ENCODE measurements around the gene SLC23A1.
A peak's percentile ranks its signal among the peaks of the same experiment; 100 is the strongest.

SLC23A1 gene

DNA sequence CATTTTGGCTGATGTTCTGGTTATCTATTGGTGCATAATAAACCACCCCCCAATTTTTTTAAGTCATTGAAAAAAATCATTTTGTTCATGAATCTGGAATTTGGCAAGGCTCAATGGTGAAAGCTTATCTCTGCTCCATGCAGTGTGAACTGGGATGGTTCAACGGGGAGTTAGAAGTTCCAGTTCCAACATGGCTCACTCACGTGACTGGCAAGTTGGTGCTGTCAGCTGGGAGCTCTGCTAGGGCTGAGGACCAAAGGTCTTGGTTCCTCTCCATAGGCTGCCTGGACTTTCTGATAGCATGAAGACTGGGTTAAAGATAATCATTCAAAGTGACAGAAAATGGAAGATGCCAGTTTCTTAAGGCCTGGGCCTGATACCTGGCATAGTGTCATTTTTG is 23.9 kb upstream of the SLC23A1 start:
- peak; percentile 34 for DNase-seq

DNA sequence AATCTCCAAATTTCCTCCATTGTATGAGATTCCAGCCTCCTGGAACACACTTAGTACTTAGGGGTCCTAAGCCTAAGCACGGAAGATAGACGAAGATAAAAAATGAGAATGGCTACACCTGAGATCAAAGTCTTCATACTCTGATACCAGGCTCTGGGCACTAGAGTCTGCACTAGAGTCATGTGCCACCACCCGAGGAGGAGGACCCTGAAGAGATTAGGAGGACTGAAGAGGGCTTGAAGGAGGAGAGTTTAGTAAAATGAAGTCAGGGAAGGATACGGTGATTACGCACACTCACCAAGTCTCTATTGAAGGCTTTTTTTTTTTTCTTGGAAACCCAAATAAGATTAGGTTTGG is 21.4 kb upstream of the SLC23A1 start:
- DNase-seq, result no peak

DNA sequence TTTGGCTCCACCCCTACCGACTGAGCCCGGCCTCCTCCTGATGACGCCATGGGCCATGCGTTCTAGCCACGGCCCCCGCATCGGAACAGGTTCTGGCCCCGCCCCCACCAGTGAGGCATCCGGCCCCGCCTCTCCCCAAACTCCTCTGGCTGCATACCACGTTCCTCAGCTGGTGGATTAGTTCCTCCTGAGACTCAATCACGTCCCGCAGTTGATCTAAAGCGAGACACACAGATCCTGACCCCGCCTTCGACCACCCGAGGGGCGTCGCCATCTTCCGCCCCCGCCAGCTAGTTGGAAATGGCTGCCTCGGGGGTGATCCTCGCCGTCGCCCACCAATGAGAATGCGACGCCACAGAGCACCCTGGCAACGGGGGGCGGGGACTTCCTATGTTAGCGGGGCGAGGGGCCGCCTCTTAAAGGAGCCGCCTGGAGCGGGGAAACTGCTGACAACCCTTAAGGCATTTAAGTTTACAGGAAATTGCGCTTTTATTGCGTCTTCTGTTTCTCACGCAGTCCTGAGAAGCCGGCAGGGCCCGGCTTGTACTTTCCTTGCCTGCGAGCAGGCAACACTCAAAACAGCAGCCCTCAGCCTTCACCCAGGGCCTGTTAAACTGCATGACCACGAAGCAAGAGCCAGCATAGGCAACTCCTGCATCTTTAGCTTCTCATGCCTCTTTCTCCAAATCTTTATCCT is 20.8 kb upstream of the SLC23A1 start, which contains the start of gene SPATA24:
SPATA24 (minus strand) TSS at position 303 of the 697 bp plus-strand sequence; CDS start at position 274, 29 bp downstream.
- peak; percentile 99 for DNase-seq

- DNase-seq, result no peak
Measured at GRCh38 chr5:139403418-139403786, 20.3 kb upstream of the SLC23A1 start.

- DNase-seq, result peak; percentile 70
Measured at GRCh38 chr5:139402561-139403158, 19.6 kb upstream of the SLC23A1 start.

GRCh38 chr5:139401546-139401945 is 18.4 kb upstream of the SLC23A1 start:
- DNase-seq, result no peak

DNA sequence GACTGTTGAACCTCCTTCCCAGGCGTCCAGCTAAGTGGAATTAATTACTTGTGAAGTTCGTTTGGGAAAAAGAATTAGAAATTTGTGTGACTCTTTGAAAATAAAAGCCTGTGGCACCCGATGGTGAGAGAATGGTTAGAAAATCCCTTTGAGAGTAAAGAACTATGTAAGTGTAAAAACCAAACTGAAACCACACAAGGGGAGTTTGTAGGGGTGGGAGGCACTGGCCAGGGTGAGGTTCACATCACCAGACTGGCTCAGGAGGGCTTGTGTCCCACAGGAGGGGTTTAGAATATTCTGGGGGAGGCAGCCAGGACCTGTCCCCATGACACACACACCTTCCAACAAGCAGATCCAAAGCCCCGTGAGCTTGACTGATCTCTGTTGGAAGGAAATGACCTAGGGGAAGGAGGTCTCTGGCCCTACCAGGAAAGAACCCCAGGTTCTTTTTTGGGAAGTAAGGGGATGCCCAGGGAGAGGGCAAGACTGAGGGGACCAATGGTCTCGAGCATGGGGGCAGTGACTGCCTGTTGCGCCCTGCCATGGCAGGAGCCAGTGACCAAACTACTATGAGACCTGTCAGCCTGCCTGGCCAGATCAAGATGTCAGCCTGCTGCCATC is 16.5 kb upstream of the SLC23A1 start:
- no peak for DNase-seq

- no peak for DNase-seq
Measured at GRCh38 chr5:139397921-139398320, 14.8 kb upstream of the SLC23A1 start.

GRCh38 chr5:139396691-139397090 is 13.6 kb upstream of the SLC23A1 start:
- no peak for DNase-seq

DNA sequence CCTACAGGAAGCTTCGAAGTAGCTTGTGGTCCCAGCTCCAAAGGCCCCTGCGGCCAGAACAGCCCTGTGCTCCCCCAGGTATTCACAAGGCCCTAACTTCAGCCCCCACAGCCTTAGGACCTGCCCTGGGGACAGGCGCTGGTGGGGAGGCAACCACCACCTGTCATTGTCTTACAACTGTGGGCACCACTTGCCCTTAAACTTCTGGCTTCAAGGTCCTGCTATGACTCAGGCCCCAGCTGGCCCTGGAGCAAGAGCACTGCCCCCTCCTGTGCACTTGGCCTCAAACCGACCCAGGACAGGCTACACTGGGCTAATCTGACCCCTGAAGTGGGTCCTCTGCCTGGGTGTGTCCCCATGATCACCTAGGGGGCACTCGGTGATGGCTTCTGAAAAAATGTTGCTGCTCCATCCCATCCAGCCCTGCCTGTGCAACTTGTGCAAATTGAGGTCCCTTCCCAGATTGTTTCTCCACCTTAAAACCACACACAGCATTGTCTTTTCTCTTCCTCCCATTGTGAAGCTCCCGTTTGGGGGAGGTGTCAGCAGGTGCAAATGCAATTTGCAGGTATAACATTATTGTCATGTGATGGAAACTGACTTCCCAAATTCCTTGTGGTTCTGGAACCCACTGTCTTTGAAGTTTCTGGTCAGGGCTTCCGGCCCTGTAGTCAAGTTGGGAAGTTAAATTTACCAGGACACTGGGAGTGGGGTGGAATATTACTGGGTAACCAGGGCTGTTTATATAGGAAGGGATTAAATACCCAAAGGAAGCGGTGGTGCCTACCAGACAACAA is 12.9 kb upstream of the SLC23A1 start:
- DNase-seq, result no peak

DNA sequence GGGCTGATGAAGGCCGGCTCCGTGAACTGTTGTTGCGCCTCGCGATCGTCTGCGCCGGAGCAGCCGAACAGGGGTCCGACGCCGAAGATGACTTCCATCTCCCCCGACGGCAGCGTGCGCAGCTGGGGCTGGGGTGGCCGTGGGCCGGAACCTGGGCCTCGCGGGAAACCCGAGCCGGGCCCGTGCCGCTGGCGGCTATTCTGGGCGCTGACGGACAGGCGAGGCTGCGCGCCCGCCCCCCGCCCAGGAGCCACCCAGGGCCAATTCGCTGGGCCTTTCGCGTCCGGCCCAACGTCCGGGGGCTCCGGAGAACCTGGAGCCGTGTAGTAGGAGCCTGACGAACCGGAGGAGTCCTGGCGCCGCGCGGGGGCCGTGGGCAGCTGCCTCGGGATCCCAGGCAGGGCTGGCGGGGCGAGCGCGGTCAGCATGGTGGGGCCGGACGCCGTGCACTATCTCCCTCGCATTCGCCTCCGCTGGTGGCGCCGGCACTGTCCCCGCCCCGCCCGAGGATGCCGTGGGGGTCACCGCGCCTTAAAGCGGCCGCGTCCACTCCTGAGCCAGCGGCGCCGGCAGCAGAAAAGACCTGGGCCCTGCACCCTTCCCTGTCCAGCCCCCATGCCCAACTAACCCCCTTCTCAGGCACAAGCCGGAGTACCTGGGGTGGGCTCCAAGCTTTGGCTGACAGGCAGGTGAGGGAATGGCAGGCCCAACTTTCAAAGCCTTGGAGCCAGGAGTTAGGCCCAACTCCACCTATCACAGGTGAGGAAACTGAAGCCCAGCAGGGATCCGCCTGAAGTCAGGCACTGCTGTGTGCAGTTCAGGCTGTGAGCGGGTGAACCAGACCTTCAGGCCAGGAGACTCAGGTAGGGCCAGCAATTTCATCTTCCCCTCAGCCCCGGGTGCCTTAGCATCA is 11.8 kb upstream of the SLC23A1 start, which contains the start of gene PROB1:
PROB1 (minus strand) TSS at position 451 of the 913 bp plus-strand sequence; CDS start at position 428, 23 bp downstream.
- DNase-seq, result no peak

- DNase-seq, result no peak
Measured at GRCh38 chr5:139394123-139394653, 11.1 kb upstream of the SLC23A1 start.

- DNase-seq, result no peak
Measured at GRCh38 chr5:139393497-139394122, 10.5 kb upstream of the SLC23A1 start.

DNA sequence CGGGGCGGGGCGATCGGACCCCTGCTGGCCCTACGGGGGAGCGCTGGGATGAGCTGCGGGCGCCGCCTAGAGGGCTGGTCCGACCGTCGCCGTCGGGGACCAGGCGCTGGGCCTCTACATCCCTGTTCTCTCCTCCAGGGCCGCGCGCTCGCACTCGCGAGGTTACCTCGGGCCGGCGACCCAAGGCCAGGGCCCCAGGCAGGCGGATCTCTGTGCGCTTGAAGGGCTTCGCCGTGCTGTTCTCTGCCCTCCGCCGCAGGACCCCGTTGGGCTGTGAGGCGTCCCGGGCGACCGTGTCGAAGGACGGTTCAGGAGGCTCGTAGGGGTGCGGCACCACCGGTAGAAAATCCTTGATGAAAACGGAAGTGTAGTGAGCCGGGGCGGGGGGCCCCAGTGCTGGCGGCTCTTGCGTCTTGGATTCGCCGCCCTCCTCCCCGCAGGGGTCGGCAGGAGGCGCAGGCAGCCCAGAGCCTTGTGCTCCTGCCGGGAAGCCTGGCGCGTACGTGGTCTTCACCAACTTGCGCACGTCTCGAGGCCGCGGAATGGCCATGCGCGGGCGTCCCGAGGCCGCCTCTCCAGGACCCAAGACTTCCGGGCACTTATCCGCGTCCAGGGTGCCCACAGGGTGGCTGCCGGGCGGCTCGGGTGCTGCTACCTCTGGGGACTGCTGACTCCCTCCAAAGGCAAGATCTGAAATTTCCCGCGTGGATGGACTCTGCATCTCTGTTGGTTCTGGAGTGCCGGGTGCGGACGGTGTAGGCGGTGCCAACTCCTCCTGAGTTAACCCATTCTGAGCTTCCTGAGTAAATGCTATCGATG is 9.8 kb upstream of the SLC23A1 start:
- DNase-seq, result peak; percentile 92

- DNase-seq, result no peak
Measured at GRCh38 chr5:139392324-139392677, 9.2 kb upstream of the SLC23A1 start.

GRCh38 chr5:139391570-139392323 is 8.7 kb upstream of the SLC23A1 start:
- DNase-seq, result no peak

GRCh38 chr5:139390639-139391569 is 7.8 kb upstream of the SLC23A1 start:
- no peak for DNase-seq

All from activated effector memory CD4-positive, alpha-beta T cell treated with anti-CD3 and anti-CD28 coated beads, Interleukin-2, amount 50 U/mL, for 16 hours (primary cell).